H1 (cell line): ENCODE measurements around the gene IQSEC3. TPM values are rescaled to one million over a fixed set of nuclear protein-coding genes. Genes with fewer than 3 reads are reported as not detected.
"Not testable (repeated sequence)": the region's sequence is repeated elsewhere in the genome, so short reads cannot be mapped to it uniquely, and the experiment has no call there.

Experiments used
- CTCF ChIA-PET: fragments of 300-600 bp; sonication (Branson Sonifier 250); formaldehyde crosslinking; loops from one replicate; lab custom pipeline; 2021; ENCODE audit not compliant: partially characterized antibody; lab: Charles Lee
- POLR2A ChIA-PET: fragments of 300-600 bp; sonication (Branson Sonifier 250); formaldehyde crosslinking; loops from one replicate; lab custom pipeline; 2021; ENCODE audit warnings: inconsistent platforms; ENCODE audit not compliant: partially characterized antibody; lab: Charles Lee
- DNase-seq, 2 experiments: peaks; one replicate each; pipeline versions ENCODE4 v3.0.0 to v3.0.0-alpha.2; 2010 to 2022; ENCODE audit warnings: low spot score in 2 of 2, low read depth in 1 of 2, mixed read lengths in 1 of 2
- FAIRE-seq: peaks from 2 replicates; lab custom pipeline; 2011; peaks lifted over from hg19 to GRCh38; lab: Jason Lieb, UNC
- H2AFZ ChIP-seq: 2 replicates; pipeline ENCODE4 v1.8.1; 2012; ENCODE audit warnings: low read length, inconsistent platforms
- H2AK5ac ChIP-seq: 2 replicates; pipeline ENCODE4 v1.6.1; 2013; ENCODE audit warnings: low read depth, low read length
- H2BK120ac ChIP-seq: replicated peaks from 2 replicates; pipeline ENCODE3; 2013; ENCODE audit warnings: low read depth, low read length, inconsistent platforms
- H2BK12ac ChIP-seq: 2 replicates; pipeline ENCODE4 v1.6.1; 2013; ENCODE audit warnings: low read depth, low read length
- H2BK15ac ChIP-seq: 2 replicates; pipeline ENCODE4 v1.6.1; 2013; ENCODE audit warnings: low read length
- H2BK20ac ChIP-seq: 2 replicates; pipeline ENCODE4 v1.6.1; 2013; ENCODE audit warnings: low read length
- H2BK5ac ChIP-seq: 2 replicates; pipeline ENCODE4 v1.6.1; 2013; ENCODE audit warnings: low read depth, low read length
- H3K14ac ChIP-seq: 2 replicates; pipeline ENCODE4 v1.6.1; 2013; ENCODE audit warnings: inconsistent platforms; ENCODE audit not compliant: insufficient read length
- H3K18ac ChIP-seq: 2 replicates; pipeline ENCODE4 v1.6.1; 2013; ENCODE audit warnings: low read length; ENCODE audit errors: extremely low read depth
- H3K23ac ChIP-seq: 2 replicates; pipeline ENCODE4 v1.6.1; 2013; ENCODE audit warnings: inconsistent platforms; ENCODE audit not compliant: insufficient read length
- H3K23me2 ChIP-seq: 2 replicates; pipeline ENCODE4 v1.6.1; 2013; ENCODE audit warnings: low read depth, low read length
- H3K27ac ChIP-seq: 2 replicates; pipeline ENCODE4 v1.6.1; 2011; ENCODE audit warnings: low read depth, low read length, inconsistent platforms
- H3K27me3 ChIP-seq, 4 experiments: replicated peaks in 1 of 4; 1 replicate in 1 of 4; 2 replicates in 3 of 4; pipeline versions ENCODE4 v1.6.1 to v1.8.1; 2011 to 2013; ENCODE audit warnings: low read length in 3 of 4, mild to moderate bottlenecking in 3 of 4, inconsistent platforms in 2 of 4, mixed read lengths in 2 of 4, moderate library complexity in 1 of 4; ENCODE audit not compliant: control insufficient read depth in 3 of 4, insufficient read depth in 3 of 4; ENCODE audit errors: extremely low read depth in 1 of 4
- H3K36me3 ChIP-seq, 4 experiments: 2 replicates each; pipeline versions ENCODE4 v1.6.1 to v1.8.1; 2011 to 2013; ENCODE audit warnings: mild to moderate bottlenecking in 4 of 4, low read length in 3 of 4, moderate library complexity in 2 of 4, control low read depth in 1 of 4, inconsistent platforms in 1 of 4; ENCODE audit not compliant: insufficient read depth in 4 of 4, control insufficient read depth in 2 of 4
- H3K4ac ChIP-seq: replicated peaks from 2 replicates; pipeline ENCODE3; 2013; ENCODE audit warnings: low read length, low read depth, mixed read lengths, inconsistent platforms; ENCODE audit not compliant: insufficient read length
- H3K4me1 ChIP-seq, 4 experiments: replicated peaks in 1 of 4; 1 replicate in 1 of 4; 2 replicates in 3 of 4; pipeline versions ENCODE4 v1.6.1 to v1.8.1; 2011 to 2013; ENCODE audit warnings: low read length in 3 of 4, inconsistent platforms in 2 of 4, mixed read lengths in 1 of 4; ENCODE audit not compliant: insufficient read depth in 4 of 4, control insufficient read depth in 3 of 4
- H3K4me2 ChIP-seq, 2 experiments: 2 replicates each; pipeline versions ENCODE4 v1.6.1 to v1.8.1; 2011 to 2013; ENCODE audit warnings: low read depth in 2 of 2, low read length in 2 of 2, control low read depth in 1 of 2, inconsistent platforms in 1 of 2, mild to moderate bottlenecking in 1 of 2; ENCODE audit not compliant: insufficient read depth in 1 of 2
- H3K4me3 ChIP-seq, 4 experiments: fragments of 200-600, 300-600 bp in 1 of 4; sonication (generic), shearing (Covaris generic), sonication (Bioruptor Twin) in 1 of 4; 2 replicates each; pipeline versions ENCODE4 v1.5.1 to v1.8.1; 2011 to 2016; ENCODE audit warnings: low read length in 4 of 4, low read depth in 3 of 4, control low read depth in 2 of 4, inconsistent platforms in 2 of 4, mild to moderate bottlenecking in 2 of 4, mixed read lengths in 1 of 4, moderate library complexity in 1 of 4; ENCODE audit not compliant: insufficient read depth in 2 of 4; ENCODE audit errors: extremely low read depth in 1 of 4
- H3K56ac ChIP-seq: replicated peaks from 2 replicates; pipeline ENCODE3; 2013; ENCODE audit warnings: low read depth, mild to moderate bottlenecking, mixed read lengths, low read length, inconsistent platforms; ENCODE audit not compliant: insufficient read length
- H3K79me1 ChIP-seq: 2 replicates; pipeline ENCODE4 v1.6.1; 2013; ENCODE audit warnings: low read depth, low read length, control low read depth
- H3K79me2 ChIP-seq, 2 experiments: 2 replicates each; pipeline versions ENCODE4 v1.6.1 to v1.8.1; 2012 to 2013; ENCODE audit warnings: low read length in 2 of 2, mild to moderate bottlenecking in 2 of 2, inconsistent platforms in 1 of 2; ENCODE audit not compliant: insufficient read depth in 2 of 2, control insufficient read depth in 1 of 2
- H3K9ac ChIP-seq, 4 experiments: replicated peaks in 1 of 4; 1 replicate in 1 of 4; 2 replicates in 3 of 4; pipeline versions ENCODE4 v1.6.1 to v1.8.1; 2011 to 2013; ENCODE audit warnings: low read depth in 3 of 4, low read length in 3 of 4, control low read depth in 2 of 4, mild to moderate bottlenecking in 2 of 4, moderate library complexity in 2 of 4, inconsistent platforms in 1 of 4; ENCODE audit errors: extremely low read depth in 1 of 4
- H3K9me3 ChIP-seq, 2 experiments: 2 replicates each; pipeline versions ENCODE4 v1.6.1 to v1.8.1; 2012 to 2013; ENCODE audit warnings: mild to moderate bottlenecking in 2 of 2, moderate library complexity in 2 of 2, control low read depth in 1 of 2, inconsistent platforms in 1 of 2, low read depth in 1 of 2, low read length in 1 of 2, mixed read lengths in 1 of 2; ENCODE audit not compliant: insufficient read depth in 2 of 2
- H4K20me1 ChIP-seq, 2 experiments: replicated peaks in 1 of 2; 2 replicates each; pipeline versions ENCODE3 to v1.8.1; 2011 to 2013; ENCODE audit warnings: inconsistent platforms in 2 of 2, low read length in 2 of 2, mild to moderate bottlenecking in 1 of 2; ENCODE audit not compliant: insufficient read depth in 2 of 2, control insufficient read depth in 1 of 2
- H4K5ac ChIP-seq: 2 replicates; pipeline ENCODE4 v1.6.1; 2013; ENCODE audit warnings: low read length, low read depth, mixed read lengths, inconsistent platforms; ENCODE audit not compliant: insufficient read length
- H4K8ac ChIP-seq: 2 replicates; pipeline ENCODE4 v1.8.0; 2013; ENCODE audit warnings: mild to moderate bottlenecking, moderate library complexity, low read length, inconsistent platforms; ENCODE audit not compliant: insufficient read depth; ENCODE audit errors: extremely low read depth
- H4K91ac ChIP-seq: replicated peaks from 2 replicates; pipeline ENCODE3; 2013; ENCODE audit warnings: low read length, mixed read lengths, inconsistent platforms; ENCODE audit not compliant: insufficient read length
- WGBS, 2 experiments: shearing (Covaris generic) in 1 of 2; methylation state at CpG; one replicate each; pipeline versions ENCODE4 v1.1.6 to v1.1.7; 2013 to 2015; ENCODE audit warnings: low lambda C conversion rate in 2 of 2, mixed read lengths in 2 of 2, inconsistent platforms in 1 of 2, low coverage in 1 of 2, missing lambda C conversion rate in 1 of 2; ENCODE audit not compliant: insufficient replicate concordance in 2 of 2, insufficient coverage in 1 of 2, insufficient read length in 1 of 2; ENCODE audit errors: extremely low coverage in 1 of 2, missing lambda C conversion rate in 1 of 2; 5-methylcytosine and 5-hydroxymethylcytosine counted together
- polyA plus RNA-seq, 7 experiments: library from polyadenylated mRNA; depleted of rRNA in 3 of 7; stranded (reverse) in 5 of 7; unstranded in 2 of 7; fragments of >200 nt in 5 of 7; fragments of 200-250 nt in 2 of 7; gene quantifications; 1 replicate in 5 of 7; 2 replicates in 1 of 7; 4 replicates in 1 of 7; pipeline versions ENCODE4 v1.2.1 to v1.2.3, GENCODE V29; 2011 to 2013; ENCODE audit warnings: missing spikeins in 2 of 7, mixed read lengths in 2 of 7
- total RNA-seq: library from RNA; stranded (reverse); fragmentation: NEBNext Ultra II Directional; extraction: Animal tissue kit (Norgen Biotek cat#: 25700); gene quantifications from 2 replicates; pipeline ENCODE4 v1.2.1, GENCODE V29; 2021

IQSEC3 gene
- total and polyA plus RNA-seq, 2 of the 8 experiments (the other 6 are each of a cell fraction or from before 2014, with no cell fraction given) = 1.2 to 3.1 TPM

- H3K14ac ChIP-seq, H3K4me2 ChIP-seq, H3K56ac ChIP-seq, H4K5ac ChIP-seq, POLR2A ChIA-PET, H4K8ac ChIP-seq, H3K27me3 ChIP-seq, H2BK15ac ChIP-seq, H3K9ac ChIP-seq, H3K9me3 ChIP-seq, DNase-seq, H4K20me1 ChIP-seq, H3K23me2 ChIP-seq, H3K4me1 ChIP-seq, H3K4ac ChIP-seq, H3K27ac ChIP-seq, H2BK5ac ChIP-seq, FAIRE-seq, CTCF ChIA-PET, H2BK20ac ChIP-seq, H2AFZ ChIP-seq, H3K18ac ChIP-seq, H2BK12ac ChIP-seq, H2AK5ac ChIP-seq, H3K79me2 ChIP-seq, H3K23ac ChIP-seq, H4K91ac ChIP-seq, H2BK120ac ChIP-seq, H3K4me3 ChIP-seq: not testable (repeated sequence)
- 93% methylated on average over 7 of the region's 11 CpGs; no CpG with 5 or more reads in 1 of the 2 experiments for WGBS, 2 experiments
- Histone ChIP-seq H3K79me1 (peaks cover 12% of the 10 kb centered on the region; the same call in 1 of the 2 replicates), H3K36me3 (peaks cover 2 to 11% (median 9%) of the 10 kb centered on the region in 4 experiments; a peak in 5 of 8 replicates)
Measured at GRCh38 chr12:19906-20305, 46.7 kb upstream of the IQSEC3 start.
